HG03064 (cell line): ENCODE data around the gene RLN3.

Experiments used
- ATAC-seq: cut with Tn5 transposase; IDR thresholded peaks from one replicate; pipeline ENCODE4 v1.9.1; 2021; ENCODE audit warnings: low read depth; ENCODE audit not compliant: unreplicated experiment

RLN3 gene

DNA sequence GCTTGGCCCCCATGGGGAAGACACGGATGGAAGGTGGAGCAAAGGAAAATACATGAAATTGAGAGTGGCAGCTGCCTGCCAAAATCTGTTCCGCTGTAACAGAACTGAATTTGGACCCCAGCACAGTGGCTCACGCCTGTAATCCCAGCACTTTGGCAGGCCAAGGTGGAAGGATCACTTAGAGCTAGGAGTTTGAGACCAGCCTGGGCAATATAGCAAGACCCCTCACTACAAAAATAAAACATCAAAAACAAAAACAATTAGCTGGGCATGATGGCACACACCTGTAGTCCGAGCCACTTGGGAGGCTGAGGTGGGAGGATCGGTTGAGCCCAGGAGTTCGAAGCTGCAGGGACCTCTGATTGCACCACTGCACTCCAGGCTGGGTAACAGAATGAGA, 24.5 kb downstream of the RLN3 start:
- no peak for ATAC-seq

DNA sequence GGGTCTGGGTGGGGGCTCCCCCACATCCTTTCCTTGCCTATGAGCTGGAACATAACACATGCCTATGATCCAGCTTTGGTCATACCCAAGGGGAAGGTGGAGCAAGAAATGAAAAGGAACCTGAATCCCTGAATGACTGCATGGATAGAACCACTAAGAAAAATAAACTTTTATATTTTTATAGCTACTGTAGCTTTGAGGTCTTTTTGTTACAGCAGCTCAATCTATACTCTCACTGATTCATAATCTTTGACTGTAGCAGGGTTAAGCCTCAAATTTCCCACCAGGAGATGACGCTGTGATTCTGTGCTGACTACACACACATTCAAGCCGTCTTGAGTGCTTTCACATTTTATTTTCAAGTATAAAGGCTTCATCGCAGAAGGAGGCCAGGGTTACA, 25.1 kb downstream of the RLN3 start:
- ATAC-seq = no peak

DNA sequence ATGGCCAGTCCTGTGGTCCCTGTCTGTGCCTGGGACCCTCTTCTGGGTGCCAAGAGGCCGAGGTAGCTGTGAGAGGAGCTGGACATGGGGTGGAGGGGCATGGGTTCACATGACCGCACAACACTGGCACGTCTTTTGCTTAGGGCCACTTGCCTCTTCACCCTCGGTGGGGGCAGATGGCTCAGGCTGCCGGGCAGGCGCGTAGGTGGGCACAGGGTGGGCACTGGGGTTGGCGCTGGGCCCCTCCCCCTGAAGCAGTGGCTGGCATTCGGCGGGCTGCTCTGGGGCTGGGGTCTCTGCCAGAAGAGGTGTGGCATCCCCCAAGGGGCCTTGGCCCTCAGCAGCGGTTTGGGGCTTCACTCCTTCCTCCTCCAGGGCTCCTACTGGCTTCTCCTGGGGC, 25.6 kb downstream of the RLN3 start:
- ATAC-seq = no peak

DNA sequence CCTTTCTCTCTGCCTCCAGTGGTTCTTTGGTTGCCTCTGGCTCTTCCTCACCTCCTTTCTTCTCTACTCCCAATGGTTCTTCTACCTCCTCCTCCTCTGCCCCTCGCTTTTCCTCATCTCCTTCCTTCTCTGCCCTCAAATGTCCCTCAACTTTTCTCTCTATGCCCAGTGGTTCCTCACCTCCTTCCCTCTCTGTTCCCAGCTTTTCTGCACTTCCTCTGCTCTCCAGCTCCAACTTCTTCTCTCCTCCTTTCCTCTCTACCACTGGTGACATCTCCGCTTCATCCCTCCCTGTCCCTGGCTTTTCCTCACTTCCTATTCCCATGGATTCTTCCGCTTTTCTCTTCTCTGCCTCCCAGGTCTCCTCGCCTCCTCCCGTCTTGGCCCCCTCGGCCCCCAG, 26.2 kb downstream of the RLN3 start:
- no peak for ATAC-seq

DNA sequence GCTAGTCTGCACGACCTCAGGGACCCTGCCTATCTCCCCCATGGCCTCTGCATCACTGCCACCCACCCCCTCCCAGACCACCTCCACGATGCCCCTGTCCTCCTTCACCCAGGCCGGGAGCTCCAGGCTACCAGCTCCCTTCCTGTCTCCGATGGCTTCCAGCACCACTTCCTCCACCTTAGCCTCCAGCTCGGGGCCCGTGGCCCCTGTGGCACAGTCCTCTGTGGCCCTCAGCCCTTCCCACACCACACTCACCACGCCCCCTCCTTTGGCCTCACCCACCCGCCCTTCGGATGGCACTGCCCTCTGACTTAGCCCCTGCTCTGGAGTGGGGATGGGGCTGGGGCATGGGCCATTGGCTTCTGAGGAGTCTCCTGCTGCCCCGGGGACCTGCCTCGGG, 26.8 kb downstream of the RLN3 start:
- ATAC-seq = no peak

DNA sequence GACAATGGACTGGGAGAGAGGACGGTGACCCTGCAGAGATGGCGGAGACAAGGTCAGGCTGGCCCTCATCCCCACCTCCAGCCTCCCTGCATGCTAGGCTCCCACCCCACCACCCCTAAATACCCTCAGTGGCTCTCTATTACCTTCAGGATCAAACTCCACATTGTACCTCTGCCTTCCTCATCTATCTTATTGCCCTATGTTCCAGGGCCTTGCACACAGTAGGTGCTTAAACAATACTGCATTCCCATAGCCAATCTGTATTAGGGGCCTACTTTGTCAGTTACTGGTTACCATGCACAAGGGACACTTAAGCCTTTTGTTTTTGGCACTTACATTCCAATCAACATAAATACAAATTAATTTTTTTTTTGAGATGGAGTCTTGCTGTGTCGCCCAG, 27.4 kb downstream of the RLN3 start:
- ATAC-seq = no peak

DNA sequence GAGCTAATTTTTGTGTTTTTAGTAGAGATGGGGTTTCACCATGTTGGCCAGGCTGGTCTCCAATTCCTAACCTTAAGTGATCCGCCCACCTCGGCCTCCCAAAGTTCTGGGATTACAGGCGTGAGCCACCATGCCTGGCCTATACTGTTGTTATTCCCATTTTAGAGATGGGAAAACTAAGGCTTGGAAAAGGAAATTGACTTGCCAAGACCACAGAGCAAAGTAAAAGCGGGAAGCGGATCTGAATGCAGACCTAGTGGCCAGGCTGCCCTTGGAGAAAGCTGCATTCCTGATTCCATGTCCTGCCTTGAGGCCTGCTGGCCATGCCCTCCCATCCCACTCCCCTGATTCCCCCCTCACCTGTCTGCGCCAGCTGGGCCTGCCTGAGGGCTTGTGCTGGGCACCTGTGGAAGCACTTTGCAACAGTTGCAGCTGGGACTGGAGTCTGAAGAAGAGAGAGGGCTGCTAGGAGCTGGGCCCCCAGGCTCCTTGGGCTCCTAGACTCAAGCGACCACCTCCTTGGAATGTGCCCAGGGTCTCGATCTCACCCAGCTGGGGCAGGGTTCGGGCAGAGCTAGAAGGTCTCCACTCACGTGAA, 28.2 kb downstream of the RLN3 start:
- ATAC-seq = no peak

DNA sequence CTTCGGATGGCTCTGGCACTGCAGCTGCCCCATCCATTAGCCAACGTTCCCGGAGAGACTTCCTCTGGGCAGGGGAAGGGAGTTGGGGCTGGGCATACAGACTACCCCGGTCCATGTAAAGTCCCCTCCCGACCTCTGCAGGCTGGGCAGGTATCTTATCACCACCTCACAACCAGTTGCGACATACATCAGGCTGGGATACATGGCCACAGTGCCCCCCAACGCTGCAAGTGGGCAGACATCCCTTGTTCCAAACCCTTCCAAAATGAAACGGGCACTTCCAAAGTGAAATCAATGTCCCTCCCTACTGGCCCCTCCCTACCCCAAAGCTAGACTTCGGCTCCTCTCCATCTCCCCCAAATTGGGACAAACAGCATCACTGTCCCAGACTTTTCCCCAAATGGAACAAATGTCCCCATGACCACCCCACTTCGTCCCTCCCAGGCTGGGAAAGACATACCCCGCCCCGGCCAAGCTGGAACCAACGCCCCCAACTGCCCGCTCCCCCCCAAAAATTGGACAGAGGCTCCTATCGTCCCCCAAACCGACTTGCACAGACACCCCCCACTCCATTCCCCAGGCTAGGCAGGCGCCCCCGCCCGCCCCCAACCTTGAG, 28.9 kb downstream of the RLN3 start:
- ATAC-seq = no peak

DNA sequence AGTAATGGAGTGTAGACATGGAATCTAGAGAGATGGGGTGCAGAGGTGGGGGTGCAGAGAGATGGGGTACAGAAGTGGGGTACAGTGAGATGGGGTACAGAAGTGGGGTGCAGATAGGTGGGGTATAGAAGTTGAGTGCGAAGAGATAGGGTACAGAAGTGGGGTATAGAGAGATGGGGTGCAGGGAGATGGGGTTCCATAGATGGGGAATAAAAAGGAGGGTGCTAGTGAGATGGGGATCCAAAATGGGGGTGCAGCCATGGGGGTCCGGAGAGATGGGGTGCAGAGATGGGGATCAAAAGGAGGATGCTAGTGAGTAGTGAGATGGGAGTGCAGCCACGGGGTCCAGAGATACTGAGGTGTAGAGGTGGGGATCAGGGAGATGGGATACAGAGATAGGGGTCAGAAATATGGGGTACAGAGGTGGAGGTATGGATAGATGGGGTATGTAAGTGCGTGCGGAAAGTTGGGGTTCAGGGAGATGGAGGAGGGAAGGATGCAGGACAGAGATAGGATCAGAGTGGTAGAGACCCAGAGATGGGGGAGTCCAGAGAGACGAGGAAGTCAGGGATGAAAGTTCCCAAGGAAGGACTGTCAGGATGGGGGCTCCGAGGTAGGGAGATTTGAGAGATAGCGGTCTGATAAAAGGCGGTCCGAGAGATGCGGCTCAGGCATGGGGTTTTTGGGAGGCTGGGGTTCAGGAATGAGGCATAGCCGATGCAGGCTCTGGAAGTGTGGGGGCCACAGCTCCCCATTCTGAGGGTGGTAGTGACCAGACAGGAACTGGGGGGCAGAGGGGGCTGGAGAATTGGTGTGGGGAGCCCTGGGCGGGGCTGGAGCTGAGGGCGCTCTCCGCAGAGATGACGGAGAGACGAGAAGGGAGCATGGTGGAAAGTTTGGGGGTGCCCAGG, 30.5 kb downstream of the RLN3 start:
- ATAC-seq = no peak

DNA sequence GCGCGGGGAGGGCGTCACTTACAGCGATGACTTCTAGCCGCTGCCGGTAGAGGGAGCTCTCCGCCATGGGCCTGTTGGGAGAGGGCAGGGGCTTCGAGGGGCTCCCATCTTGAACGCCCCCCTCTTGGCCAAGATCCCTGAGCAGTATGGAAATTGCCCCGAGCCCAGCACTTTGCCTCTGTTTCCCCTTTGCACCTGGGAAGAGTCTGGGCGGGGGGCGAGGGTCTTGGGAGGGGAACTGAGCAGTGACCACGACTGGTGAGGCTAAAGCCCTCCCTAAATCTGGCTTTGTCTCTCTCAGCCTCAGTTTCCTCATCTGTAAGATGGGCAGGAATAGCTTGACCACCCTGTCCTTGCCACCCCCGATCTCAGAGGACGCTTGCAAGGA, 31.1 kb downstream of the RLN3 start:
- ATAC-seq = no peak

DNA sequence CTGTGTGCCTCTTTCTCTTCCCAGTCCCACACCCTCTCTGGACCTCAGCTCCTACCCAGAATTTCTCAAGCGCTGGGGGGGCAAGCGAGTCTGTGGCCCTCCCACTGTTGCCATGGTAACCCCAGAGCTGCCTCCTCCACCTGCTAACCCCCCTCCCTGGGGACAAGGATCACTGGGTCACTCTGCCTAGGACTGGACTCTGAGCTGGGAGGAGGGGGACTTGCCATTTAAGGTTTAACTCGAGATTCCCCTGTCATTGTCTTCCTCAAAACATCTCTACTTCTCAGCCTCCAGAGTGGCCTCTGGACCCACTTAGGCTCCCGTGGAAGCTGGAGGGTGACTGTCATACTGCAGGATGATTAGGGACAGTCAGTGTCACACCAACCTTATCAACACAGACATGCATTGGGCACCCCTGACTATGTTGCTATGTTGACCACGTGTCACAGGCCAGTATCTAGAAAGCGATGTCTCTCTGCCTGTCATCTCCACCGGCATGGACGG, 31.8 kb downstream of the RLN3 start:
- no peak for ATAC-seq

DNA sequence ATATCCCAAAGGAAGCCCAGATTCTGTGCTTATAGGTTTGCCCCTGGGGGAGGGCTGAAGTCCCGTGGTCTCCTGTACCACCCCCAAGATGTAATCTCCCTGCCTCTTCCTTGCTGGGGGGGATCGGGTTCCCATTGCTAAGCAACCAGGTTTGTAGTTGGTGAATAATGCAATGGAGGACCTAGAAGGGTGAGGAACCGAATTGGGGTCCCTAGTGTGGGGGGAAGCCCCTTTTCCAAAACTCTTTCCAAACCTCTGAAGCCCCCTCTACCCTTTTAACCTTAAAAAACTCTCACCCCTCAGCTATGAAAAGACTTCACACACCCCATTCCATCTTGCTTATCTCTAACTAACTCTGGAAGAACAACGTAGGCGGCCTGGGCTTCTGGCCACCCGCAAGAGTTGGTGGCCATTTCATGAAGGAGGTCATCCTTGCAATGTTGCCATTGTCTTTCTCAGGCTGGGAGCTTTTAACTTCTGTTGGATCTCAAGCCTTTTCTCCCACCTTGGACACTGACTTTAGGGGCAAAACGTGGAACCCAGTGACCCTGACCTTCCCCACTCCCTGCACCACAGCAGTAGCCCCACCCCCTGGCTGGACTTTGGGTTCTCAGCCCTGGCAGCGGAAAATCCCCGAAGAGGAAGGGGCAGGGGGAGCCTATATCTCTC, 33.3 kb downstream of the RLN3 start:
- ATAC-seq = no peak

DNA sequence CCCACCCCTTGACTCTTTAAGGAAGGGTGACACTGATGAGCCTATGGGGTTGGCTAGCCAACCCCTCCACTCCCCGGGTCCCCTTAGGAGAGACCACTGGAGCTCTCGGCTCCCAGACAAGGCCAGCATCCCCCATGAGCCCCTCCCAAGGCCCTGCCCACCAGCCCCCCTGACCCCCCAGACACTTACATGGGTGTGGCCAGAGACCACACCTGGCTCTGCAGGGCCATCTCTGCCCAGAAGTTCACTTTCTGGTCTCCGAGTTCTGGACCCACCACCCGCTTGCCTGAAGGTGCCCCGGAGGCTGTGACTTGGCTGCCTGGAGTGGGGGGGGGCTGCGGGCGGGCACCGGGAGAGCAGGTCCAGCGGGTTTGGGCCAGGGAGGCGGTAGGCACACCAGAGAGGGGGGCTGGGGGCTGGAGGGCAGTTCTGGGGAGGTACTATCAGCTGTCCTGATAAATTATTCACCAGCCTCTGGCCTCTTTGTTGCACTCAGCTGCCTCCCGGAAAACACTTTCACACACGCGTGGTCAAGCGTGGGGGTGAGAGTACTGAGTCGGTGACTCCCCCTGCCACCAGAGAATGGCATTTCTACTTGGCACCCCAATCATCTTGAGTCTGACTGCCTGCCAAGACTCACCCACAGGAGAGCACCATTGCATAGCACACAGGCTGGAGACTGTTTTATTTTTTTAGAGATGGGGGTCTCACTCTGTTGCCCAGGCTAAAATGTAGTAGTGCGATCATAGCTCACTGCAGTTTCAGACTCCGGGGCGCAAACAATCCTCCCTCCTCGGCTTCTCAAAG, 34.0 kb downstream of the RLN3 start, which contains the start of gene PALM3:
Gene PALM3, minus strand, starts transcription at position 326 of the 807 bp plus-strand sequence. Its CDS starts 96 bp downstream, at position 230.
- ATAC-seq = no peak

DNA sequence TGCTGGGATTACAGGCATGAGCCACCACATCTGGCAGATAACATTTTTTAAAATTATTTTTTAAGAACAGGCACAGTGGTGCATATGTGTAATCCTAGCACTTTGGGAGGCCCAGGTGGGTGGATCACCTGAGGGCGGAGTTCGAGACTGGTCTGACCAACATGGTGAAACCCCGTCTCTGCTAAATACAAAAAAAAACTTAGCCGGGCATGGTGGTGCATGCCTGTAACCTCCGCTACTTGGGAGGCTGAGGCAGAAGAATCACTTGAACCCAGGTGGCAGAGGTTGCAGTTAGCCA, 34.6 kb downstream of the RLN3 start:
- no peak for ATAC-seq

DNA sequence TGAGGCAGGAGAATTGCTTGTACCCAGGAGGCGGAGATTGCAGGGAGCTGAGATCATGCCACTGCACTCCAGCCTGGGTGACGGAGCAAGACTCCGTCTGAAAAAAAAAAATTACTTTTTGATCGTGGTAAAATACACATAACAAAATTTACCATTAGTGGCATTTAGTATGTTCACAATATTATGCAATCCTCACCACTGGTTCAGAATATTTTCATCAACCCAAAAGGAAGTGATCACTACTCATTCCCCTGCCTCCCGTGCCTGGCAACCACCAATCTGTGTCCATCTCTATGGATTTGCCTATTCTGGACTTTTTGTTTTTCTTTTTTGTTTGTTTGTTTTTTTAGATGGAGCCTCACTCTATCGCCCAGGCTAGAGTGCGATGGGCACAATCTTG, 35.2 kb downstream of the RLN3 start:
- no peak for ATAC-seq

DNA sequence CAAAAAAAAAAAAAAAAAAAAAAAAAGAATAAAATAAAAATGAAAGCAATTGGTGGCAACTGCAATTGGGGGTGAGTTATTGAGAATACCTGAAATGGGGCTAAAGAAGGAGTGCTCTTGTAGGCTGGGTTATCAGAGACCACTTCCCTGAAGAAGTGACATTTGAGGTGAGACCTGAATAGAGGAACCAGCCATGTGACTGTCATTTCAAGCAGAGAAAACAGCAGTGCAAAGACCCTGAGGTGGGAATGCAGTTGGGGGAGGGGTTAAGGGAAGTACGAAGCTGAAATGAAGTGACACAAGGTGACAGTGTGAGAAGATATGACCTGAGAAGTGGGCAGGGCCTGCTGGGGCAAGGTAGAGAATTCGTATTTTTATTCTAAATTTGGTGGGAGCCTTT, 38.2 kb downstream of the RLN3 start:
- no peak for ATAC-seq

DNA sequence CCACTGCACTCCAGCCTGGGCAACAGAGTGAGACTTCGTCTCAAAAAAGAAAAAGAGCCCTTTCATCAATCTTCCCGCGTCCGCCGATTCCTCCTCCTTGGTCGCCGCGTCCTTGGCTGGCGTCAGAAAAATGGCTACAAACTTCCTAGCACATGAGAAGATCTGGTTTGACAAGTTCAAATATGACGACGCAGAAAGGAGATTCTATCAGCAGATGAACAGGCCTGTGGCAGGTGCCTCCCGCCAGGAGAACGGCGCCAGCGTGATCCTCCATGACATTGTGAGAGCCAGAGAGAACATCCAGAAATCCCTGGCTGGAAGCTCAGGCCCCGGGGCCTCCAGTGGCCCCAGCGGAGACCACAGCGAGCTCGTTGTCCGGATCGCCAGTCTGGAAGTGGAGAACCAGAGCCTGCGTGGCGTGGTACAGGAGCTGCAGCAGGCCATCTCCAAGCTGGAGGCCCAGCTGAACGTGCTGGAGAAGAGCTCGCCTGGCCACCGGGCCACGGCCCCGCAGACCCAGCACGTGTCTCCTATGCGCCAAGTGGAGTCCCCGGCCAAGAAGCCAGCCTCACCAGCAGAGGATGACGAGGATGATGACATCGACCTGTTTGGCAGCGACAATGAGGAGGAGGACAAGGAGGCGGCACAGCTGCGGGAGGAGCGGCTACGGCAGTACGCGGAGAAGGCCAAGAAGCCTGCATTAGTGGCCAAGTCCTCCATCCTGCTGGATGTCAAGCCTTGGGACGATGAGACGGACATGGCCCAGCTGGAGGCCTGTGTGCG, 42.5 kb downstream of the RLN3 start:
- no peak for ATAC-seq

DNA sequence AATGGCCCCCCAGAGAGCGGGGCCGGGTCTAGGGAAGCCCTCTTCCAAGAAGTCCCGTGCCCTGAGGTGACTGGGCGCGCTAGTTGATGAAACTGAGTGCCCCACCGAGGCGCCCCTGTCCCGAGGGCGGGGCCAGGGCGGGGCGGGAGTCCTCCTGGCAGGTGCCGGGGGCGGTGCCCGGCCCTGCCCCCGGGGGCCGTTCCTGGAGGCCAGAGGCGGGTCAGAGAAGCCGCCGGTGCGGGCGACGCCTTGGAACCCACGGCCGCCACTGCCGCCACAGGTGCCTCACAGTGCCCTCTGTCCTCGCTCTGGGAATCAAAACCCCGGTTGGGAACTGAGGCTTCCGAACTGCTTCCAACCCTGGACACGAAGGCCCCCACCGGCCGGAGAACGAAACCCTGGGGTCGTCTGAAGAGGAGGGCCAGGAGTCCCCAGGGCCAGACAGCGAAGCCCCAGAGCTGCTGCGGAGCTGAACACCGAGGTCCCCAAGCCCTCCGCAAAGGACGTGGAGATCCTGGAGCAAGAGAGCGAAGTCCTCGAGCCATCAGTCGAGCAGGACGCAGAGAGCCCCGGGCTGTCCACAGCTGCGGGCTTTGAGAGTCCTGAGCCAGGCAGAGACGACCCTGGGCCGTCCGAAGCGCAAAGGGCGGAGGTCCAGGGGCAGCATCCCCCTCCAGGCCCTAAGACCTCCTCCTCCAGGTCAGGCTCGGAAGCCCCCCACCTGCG, 44.8 kb downstream of the RLN3 start, which contains the start of gene MISP3:
Gene MISP3, plus strand, starts transcription at position 252 of the 726 bp plus-strand sequence. CDS start 524 bp downstream, outside the sequence.
- ATAC-seq = peak; percentile 18
